GM19240 (cell line): ENCODE data around the gene TENT4A.
"Not testable (repeated sequence)": the region's sequence is repeated elsewhere in the genome, so short reads cannot be mapped to it uniquely, and the experiment has no call there.

ENCODE experiments used
- DNase-seq: peaks from one replicate; pipeline ENCODE4 v3.0.0; 2011; ENCODE audit warnings: low spot score; ENCODE audit not compliant: insufficient read length

The TENT4A gene

DNA sequence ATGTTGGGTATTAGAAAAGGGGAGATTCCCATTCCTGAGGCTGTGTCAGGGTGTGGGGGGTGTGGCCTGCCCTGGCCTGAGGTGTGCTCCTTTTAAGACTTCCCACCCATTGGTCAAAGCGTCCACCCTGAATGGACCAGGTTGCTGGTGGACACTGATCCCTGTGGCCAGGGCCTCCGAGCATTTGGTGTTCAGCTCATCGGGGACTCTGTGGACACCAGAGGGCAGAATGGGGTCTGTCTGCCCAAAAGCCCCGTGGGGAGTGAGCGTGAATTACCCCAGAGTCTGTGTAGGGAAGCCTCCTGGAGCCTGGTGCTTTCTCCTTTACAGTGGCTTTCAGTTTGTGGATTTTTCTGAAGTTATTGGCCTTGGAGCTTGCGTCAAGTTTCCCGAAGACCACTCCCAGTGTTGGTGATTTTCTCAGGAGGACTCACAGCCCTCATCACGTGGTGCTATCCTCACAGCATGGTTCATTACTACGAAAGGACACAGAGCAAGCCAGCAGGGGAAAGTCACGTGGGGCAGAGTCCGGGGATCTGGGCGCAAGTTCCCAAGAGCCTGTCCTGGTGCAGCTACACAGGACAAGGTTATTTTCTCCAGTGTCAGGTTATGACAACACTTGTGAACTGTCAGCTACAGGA is 55.5 kb downstream of the TENT4A start:
- DNase-seq = no peak

GRCh38 chr5:6770826-6771607 is 57.8 kb downstream of the TENT4A start:
- no peak for DNase-seq

DNA sequence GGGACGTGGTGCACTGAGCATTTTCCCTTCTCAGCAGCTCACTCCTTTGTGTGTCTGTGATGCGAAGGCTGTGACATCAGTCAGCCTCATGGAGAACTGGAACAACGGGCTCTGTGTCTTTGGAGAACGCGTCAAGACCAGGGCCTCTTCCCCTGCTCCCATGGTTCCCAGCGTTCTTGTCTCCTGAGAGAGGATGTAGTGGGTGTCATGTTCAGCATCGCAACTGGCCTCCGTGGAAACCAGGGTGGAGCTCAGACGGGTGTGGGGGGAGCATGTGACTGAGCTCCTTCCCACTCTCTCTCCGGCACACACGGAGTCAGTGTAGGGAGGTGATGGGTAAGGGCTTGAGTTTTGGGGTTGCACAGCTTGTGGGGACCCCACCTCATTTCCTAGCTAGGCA is 59.7 kb downstream of the TENT4A start:
- DNase-seq = no peak

DNA sequence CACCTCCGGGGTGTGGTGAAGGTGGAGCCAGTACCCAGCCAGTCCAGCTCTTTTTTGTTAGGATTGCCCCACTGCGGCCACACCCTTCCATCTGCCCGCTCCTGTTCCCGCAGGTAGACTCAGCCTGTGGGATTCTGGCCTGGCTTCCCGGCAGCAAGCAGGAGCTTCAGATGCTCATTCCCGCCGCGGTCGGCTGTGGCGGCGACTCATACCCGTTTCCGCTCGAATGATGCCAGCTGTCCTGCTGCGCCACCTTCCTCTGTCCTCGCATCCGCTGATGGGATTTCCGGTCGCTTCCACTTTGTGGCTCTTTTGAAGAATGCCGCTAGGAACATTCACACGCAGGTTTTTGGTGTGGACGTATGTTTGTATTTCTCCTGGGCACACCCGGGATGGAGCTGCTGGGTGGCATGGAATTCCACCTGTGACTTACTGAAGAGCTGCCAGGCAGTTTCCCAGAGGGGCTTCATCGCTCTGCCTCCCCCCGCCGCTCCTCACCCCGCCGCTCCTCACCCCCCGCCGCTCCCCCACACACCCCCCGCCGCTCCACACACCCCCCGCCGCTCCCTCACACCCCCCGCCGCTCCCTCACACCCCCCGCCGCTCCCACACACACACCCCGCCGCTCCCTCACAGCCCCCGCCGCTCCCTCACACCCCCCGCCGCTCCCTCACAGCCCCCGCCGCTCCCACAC is 60.3 kb downstream of the TENT4A start:
- no peak for DNase-seq

- not testable (repeated sequence) for DNase-seq
These were observed 61.0 kb downstream of the TENT4A start for GRCh38 chr5:6774207-6774606.

DNA sequence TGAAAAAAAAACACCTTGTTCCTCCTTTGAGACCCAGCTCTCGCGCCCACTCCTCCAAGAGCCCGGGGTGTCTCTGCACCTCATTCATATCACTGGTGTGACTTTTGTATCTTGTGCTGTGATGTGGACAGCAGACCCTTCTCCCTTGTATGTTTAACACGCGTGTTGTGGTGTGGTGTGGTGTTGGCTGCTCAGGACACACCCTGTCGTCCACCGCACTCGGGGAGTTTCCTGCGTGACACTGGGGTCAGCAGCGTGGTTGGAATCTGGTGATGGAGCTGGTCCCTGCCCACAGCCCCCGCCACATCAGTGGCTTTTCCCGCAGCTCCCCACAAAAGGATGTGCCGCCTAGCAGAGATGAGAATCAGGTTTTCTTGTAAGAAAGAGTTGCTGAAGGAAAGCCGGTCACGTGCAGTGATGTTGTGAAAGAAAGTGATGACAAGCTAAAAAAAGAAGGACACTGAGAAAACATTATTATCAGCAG is 61.5 kb downstream of the TENT4A start:
- no peak for DNase-seq

- DNase-seq = no peak
These were observed 62.3 kb downstream of the TENT4A start for GRCh38 chr5:6775571-6775970.

- no peak for DNase-seq
These were observed 67.7 kb downstream of the TENT4A start for GRCh38 chr5:6780802-6781391.

GRCh38 chr5:6781716-6782115 is 68.5 kb downstream of the TENT4A start:
- no peak for DNase-seq

GRCh38 chr5:6783787-6784186 is 70.6 kb downstream of the TENT4A start:
- DNase-seq = no peak

- DNase-seq = no peak
These were observed 71.2 kb downstream of the TENT4A start for GRCh38 chr5:6784481-6784880.

- no peak for DNase-seq
These were observed 72.1 kb downstream of the TENT4A start for GRCh38 chr5:6785161-6785860.

- no peak for DNase-seq
These were observed 72.6 kb downstream of the TENT4A start for GRCh38 chr5:6785861-6786180.

- no peak for DNase-seq
These were observed 73.7 kb downstream of the TENT4A start for GRCh38 chr5:6786786-6787495.

GRCh38 chr5:6787941-6788340 is 74.7 kb downstream of the TENT4A start:
- no peak for DNase-seq

- no peak for DNase-seq
These were observed 75.2 kb downstream of the TENT4A start for GRCh38 chr5:6788439-6788838.

- DNase-seq = no peak
These were observed 75.9 kb downstream of the TENT4A start for GRCh38 chr5:6788956-6789649.

DNA sequence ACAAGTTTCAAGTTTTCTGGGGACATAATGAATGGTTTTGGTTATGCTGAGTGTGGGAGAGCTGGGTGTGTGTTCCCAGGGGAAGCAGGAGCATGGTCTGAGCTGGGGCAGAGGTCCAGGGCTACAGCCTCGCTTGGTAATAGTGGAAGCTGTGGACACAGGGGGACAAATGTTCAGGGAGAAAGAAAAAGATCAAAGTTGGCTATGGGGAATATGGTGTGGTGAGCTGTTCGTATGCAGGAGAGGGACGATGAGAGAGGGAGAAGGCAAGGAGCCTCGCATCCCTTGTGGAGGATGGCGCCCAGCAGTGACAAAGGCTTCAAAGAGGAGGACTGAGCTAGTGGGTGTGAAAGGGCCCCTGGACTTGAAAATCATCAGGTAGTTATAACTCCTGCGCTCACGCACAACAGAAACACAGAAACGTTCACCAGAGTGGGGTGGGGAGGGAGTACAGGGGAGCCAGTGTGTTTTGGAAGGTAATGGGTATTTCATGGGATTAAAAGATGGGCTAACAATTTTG is 77.2 kb downstream of the TENT4A start:
- no peak for DNase-seq

DNA sequence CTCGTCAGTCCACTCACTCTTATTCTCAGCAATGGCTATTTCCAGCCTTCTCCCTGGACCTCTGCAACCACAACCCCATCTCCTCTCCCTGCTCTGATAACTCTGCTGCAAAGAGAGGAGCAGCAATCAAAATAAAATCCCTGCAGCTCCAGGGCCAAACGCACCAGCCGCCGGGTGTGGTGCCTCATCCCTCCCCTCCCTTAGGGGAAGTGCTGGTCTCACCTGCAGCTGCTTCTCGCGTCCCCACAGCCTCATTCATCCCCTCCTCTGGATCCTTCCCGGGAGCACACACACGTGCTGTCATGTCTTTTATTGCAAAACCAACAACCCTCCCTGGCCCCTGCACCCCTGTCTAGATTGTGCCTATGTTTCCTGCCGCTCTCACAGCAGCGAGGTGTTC is 77.8 kb downstream of the TENT4A start:
- no peak for DNase-seq

GRCh38 chr5:6792376-6792775 is 79.1 kb downstream of the TENT4A start:
- DNase-seq = no peak
